22Rv1 (cell line): ENCODE results near the gene CNGB1.

Experiments used
- CTCF ChIP-seq: fragments of 450-650 bp; IDR thresholded peaks from 2 replicates; pipeline ENCODE4 v1.5.1; 2017; ENCODE audit warnings: mild to moderate bottlenecking
- ZFX ChIP-seq: fragments of 450-650 bp; IDR thresholded peaks from 2 replicates; pipeline ENCODE4 v1.6.1; 2017; ENCODE audit warnings: antibody characterized with exemption, borderline replicate concordance

GRCh38 chr16:57956924-57957672 is 13.8 kb downstream of the CNGB1 start:
- TF ChIP-seq CTCF = no peak
- no peak for TF ChIP-seq ZFX
